Muscle layer of colon (tissue), 2 donors: Measurements from ENCODE around the gene CRIP2.

ENCODE experiments used
- H3K27ac ChIP-seq: one replicate; pipeline ENCODE4 v1.7.0; 2013; ENCODE audit warnings: low read depth, mild to moderate bottlenecking, low read length, moderate library complexity
- H3K27me3 ChIP-seq, 2 donors: one replicate each; pipeline ENCODE4 v1.7.0; 2013; ENCODE audit warnings: low read length in 2 of 2, mild to moderate bottlenecking in 2 of 2; ENCODE audit not compliant: insufficient read depth in 2 of 2, control insufficient read depth in 1 of 2
- H3K36me3 ChIP-seq: one replicate; pipeline ENCODE4 v1.7.0; 2013; ENCODE audit warnings: mild to moderate bottlenecking, low read length; ENCODE audit not compliant: insufficient read depth
- H3K4me1 ChIP-seq: one replicate; pipeline ENCODE4 v1.7.0; 2013; ENCODE audit warnings: mild to moderate bottlenecking, low read length; ENCODE audit not compliant: insufficient read depth
- H3K4me3 ChIP-seq, 2 donors: one replicate each; pipeline ENCODE4 v1.7.0; 2013; ENCODE audit warnings: low read length in 2 of 2, low read depth in 1 of 2, mild to moderate bottlenecking in 1 of 2, moderate library complexity in 1 of 2
- H3K9ac ChIP-seq: one replicate; pipeline ENCODE4 v1.7.0; 2013; ENCODE audit warnings: low read length
- H3K9me3 ChIP-seq: one replicate; pipeline ENCODE4 v1.7.0; 2013; ENCODE audit warnings: mild to moderate bottlenecking, low read length
- donor health status: abdominal sarcoma.
- donor health status: Adenocarcinoma of cecum.

CRIP2 gene

DNA sequence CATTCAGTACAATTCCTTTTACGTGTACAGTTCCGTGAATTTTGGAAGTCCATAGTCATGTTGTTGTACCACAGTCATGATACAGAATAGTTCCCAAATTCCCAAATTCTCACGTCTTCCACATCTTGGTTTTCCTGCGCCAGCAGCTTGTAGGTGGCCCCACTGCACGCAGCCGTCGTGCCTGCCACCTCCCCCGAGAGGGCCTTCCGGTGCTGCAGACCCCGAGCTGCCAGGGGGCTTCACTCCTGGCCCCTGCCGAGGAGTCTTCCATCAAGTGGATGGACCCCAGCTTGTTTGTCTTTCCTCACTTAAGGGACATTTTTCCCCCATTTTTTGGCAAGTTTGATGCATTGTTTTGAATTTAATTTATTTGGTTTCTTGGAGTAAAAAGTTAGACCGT, 38.2 kb upstream of the CRIP2 start:
- Histone ChIP-seq H3K36me3 (no peaks in the 10 kb centered on the region), H3K27me3 (no peaks in the 10 kb centered on the region), H3K9me3 (no peaks in the 10 kb centered on the region), H3K4me3 (no peak overlapping the region), H3K4me1 (no peaks in the 10 kb centered on the region), H3K9ac (no peak overlapping the region), H3K27ac (no peak overlapping the region)

DNA sequence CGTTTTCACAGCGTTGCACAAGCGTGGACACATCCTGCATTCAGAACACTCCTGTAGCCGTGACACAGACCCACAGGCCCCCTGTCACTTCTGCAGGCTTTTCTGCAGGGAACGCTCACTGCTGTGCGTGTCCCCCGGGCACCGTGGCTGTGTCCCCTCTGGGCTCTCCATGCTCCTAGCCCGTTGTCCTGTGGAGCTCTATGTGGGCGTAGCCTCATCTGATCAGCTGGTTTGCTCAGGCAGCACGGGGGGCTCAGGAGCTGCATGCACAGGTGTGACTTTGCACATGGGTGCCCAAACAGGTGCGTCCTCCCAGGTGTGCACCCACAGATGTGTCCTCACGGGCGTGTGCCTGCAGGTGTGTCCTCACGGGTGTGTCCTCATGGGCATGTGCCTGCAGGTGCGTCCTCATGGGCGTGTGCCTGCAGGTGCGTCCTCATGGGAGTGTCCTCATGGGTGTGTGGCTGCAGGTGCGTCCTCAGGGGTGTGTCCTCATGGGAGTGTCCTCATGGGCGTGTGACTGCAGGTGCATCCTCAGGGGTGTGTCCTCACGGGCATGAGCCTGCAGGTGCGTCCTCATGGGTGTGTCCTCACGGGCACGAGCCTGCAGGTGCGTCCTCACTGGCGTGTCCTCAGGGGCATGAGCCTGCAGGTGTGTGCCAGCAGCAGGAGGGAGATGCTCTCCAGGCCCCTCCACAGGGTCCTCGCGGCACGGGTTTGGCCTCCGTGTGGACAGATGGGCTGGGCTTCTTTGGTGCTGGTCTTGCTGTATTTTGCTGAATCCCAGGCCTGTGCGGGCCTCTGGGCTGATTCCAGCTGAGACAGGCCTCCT, 37.5 kb upstream of the CRIP2 start:
- Histone ChIP-seq H3K36me3 (no peaks in the 10 kb centered on the region), H3K27me3 (no peaks in the 10 kb centered on the region), H3K27ac (no peak overlapping the region), H3K9me3 (no peaks in the 10 kb centered on the region), H3K4me3 (no peak overlapping the region), H3K9ac (no peak overlapping the region), H3K4me1 (no peaks in the 10 kb centered on the region)

DNA sequence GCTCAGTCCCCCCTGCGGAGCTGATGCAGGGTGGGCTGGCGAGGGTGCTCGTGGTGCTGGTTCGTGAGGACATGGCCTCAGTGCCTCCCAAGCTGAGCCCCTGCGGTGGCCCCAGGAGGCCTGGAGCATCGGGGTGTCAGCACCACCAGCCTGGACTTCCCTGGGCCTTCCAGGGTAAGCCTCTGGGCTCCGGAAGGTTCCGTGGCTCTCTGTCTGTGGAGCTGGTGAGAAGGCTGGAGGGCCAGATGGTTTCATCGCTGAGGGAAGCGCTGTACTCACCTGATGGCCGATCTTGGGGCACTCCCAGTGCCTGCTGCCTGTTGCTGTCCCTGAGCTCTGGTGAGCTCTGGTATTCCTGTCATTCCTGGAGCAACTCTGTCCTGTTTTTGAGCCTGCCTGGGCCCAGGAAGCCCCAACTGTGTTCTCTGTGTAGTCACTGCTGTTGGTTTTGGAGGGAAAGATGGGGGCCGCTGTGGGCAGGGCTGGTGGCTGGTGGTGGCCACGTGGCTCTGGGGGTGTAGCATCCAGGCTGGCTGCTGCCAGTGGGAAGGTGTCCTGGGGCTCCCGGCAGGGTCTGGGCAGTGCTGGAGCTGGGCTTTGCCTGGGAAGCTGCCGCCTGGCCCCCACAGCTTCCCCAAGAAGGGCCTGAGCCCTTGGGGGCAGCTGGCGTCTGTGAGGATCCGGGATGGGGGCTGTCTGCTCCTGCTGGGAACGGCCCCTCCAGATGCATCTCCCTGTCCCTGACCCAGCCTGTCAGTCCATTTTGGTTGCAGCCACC, 36.7 kb upstream of the CRIP2 start:
- Histone ChIP-seq H3K9ac (no peak overlapping the region), H3K36me3 (no peaks in the 10 kb centered on the region), H3K27ac (no peak overlapping the region), H3K27me3 (no peaks in the 10 kb centered on the region), H3K9me3 (no peaks in the 10 kb centered on the region), H3K4me1 (no peaks in the 10 kb centered on the region), H3K4me3 (no peak overlapping the region)

DNA sequence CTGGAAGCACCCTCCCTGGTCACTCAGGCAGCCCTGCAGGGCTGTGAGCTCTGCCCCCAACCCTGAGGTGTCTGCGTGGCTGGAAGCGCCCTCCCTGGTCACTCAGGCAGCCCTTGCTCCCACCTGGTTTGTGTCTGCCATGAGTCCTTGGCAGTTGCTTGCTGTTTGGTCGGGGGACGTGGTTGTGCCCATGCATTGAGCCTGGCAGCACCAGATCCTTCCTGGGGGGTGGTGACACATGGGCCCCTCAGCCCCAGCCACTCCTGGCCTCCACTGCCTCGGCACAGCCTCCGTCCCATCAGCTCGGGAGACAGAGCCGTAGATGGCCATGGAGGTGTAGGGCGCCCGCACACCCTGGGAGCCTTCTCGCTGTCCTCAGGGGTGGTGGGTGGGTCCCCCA, 35.4 kb upstream of the CRIP2 start:
- no peaks in the 10 kb centered on the region for H3K4me1 ChIP-seq
- no peaks in the 10 kb centered on the region for H3K36me3 ChIP-seq
- no peaks in the 10 kb centered on the region for H3K9me3 ChIP-seq
- H3K9ac ChIP-seq: no peak overlapping the region
- no peak overlapping the region for H3K4me3 ChIP-seq
- H3K27ac ChIP-seq: no peak overlapping the region
- H3K27me3 ChIP-seq: no peaks in the 10 kb centered on the region

DNA sequence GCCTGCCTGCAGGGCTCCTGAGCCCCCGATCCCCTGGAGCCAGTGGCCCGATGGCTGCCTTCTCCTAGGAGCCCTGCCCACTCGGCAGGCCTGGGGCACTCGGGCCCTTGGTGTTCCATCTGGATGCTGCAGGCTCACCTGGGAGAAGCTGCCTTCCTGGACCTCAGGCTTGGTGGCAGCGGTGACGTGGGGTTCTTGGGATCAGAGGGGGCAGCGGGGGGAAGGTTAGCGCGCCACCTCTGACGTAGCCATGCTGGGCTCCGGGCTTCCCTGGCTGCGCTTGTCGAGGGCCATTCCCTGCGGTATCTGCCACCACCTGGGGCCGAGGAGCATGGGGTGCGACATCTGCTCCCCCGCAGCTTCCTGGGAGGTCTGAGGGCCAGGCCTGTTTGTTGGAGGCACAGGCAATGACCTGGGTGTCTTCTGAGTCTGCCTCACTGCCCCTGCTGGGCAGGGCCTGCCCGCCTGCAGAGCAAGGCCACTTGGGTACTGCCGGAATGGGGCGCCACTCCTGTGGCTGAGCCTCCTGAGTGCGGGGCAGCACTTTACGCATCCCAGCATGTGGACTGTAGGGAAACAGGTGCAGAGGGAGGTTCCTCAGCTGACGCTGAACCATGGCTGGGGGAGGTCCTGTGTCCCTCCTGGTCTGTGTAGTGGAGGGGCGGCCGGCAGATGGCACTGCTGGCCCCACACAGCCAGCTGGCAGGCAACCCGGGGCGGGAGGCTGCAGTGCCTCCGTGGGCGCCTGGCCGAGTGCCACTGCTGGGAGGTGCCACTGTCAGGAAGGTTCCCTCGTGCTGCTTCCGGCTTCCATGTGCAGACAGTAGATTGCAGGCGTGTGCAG, 34.7 kb upstream of the CRIP2 start:
- no peak overlapping the region for H3K4me3 ChIP-seq
- H3K36me3 ChIP-seq: no peaks in the 10 kb centered on the region
- no peaks in the 10 kb centered on the region for H3K9me3 ChIP-seq
- H3K9ac ChIP-seq: no peak overlapping the region
- H3K27ac ChIP-seq: no peak overlapping the region
- H3K27me3 ChIP-seq: no peaks in the 10 kb centered on the region
- H3K4me1 ChIP-seq: no peaks in the 10 kb centered on the region

DNA sequence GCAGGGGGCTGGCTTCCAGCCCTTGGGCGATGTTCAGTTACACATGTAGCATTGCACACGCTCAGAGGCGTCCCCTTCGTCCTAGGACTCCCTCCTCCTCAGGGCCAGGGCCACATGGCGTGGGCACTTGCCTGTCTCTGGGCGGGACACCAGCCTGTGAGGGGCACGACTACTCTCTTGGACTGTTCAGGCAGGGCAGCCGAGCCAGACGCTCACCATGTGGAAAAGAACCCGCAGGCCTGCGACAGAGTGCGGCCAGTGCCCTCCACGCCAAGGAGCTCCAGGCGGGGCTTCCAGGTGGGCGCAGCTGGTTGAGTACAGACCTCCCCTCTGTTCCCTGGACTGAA, 34.1 kb upstream of the CRIP2 start:
- Histone ChIP-seq H3K36me3 (no peaks in the 10 kb centered on the region), H3K9me3 (no peaks in the 10 kb centered on the region), H3K9ac (no peak overlapping the region), H3K27ac (no peak overlapping the region), H3K27me3 (no peaks in the 10 kb centered on the region), H3K4me1 (no peaks in the 10 kb centered on the region), H3K4me3 (no peak overlapping the region)

DNA sequence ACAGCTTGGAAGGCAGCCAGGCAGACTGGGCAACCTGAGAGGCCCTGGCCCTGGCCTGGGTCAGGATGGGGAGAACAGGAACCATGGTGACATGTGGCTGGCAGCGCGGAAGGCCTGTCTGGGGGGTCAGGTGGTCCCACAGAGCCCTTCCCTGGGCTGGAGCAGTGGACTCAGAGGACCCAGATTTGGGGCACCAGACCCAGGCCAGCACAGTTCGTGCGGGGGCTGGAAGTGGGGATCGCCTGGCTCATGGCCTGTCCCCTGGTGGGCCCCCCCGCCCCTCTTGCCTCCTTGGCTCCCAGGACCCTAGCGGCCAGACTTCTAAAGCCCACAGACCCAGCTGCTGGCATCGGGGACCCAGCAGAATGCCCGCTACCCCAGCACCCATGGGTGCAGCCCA, 33.6 kb upstream of the CRIP2 start:
- Histone ChIP-seq H3K27me3 (no peaks in the 10 kb centered on the region), H3K4me3 (no peak overlapping the region), H3K9ac (no peak overlapping the region), H3K4me1 (no peaks in the 10 kb centered on the region), H3K36me3 (no peaks in the 10 kb centered on the region), H3K27ac (no peak overlapping the region), H3K9me3 (no peaks in the 10 kb centered on the region)

DNA sequence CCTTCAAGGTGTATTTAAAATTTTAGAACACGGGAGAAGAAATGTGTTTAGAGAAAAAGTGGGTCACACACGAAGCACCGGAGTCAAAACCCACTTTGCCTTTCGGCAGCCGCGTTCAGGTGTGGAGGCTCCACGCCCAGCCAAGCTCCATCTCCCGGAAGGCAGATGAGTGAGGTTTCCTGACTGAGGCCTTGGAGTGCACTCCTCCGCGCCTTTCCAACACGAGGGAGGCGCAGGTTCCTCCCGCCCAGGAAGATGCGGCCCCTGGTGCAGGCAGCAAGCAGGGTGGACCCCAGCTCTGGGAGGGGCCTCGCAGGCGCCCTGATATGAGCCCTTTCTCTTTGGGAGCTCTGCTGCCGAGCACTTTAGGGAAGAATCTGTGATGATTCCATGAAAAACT, 32.5 kb upstream of the CRIP2 start:
- Histone ChIP-seq H3K9me3 (no peaks in the 10 kb centered on the region), H3K9ac (no peak overlapping the region), H3K4me3 (no peak overlapping the region), H3K27ac (no peak overlapping the region), H3K36me3 (no peaks in the 10 kb centered on the region), H3K27me3 (no peaks in the 10 kb centered on the region), H3K4me1 (no peaks in the 10 kb centered on the region)

DNA sequence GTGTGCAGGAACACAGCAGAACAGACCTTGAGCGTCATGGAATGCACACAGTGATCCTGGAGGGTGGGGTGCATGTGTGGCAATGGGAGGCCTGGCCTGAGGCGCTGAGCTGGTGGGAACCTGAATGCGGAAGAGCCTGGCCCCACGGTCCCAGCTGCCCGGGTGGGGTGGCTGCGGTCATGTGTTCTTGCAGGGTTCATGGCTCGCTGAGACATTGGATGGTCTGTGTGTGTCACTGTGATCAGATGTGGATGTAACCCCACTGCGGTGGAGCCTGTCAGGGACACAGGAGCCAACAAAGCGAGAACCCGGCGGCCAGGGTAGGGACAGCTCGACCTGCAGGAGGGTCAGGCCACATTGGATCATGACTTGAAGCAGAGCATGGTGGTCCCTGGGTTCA, 31.8 kb upstream of the CRIP2 start:
- H3K36me3 ChIP-seq: no peaks in the 10 kb centered on the region
- no peaks in the 10 kb centered on the region for H3K4me1 ChIP-seq
- H3K4me3 ChIP-seq: no peak overlapping the region
- no peaks in the 10 kb centered on the region for H3K27me3 ChIP-seq
- H3K27ac ChIP-seq: no peak overlapping the region
- H3K9ac ChIP-seq: no peak overlapping the region
- no peaks in the 10 kb centered on the region for H3K9me3 ChIP-seq

DNA sequence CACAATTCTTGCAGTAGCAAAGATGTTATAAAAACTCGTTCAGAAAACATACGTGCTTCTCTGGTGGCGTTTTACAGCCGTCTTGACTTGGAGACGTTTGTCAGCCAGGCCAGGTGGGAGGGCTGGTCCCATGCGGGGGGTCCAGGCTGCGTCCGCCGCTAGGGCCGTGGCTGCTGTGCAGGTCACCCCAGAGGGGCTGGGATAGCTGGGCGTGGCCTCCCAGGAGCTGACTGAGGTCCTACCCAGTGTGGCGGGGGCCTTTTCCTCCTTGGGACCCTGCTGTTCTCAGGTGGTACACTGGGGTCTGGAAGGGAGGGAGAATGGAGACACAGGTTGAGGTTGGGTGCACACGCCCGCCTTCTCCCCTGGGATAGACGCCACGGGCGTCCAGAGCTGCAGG, 29.8 kb upstream of the CRIP2 start:
- H3K36me3 ChIP-seq: no peaks in the 10 kb centered on the region
- no peaks in the 10 kb centered on the region for H3K27me3 ChIP-seq
- H3K4me3 ChIP-seq: no peak overlapping the region
- H3K9me3 ChIP-seq: no peaks in the 10 kb centered on the region
- H3K9ac ChIP-seq: no peak overlapping the region
- H3K4me1 ChIP-seq: no peaks in the 10 kb centered on the region
- no peak overlapping the region for H3K27ac ChIP-seq

DNA sequence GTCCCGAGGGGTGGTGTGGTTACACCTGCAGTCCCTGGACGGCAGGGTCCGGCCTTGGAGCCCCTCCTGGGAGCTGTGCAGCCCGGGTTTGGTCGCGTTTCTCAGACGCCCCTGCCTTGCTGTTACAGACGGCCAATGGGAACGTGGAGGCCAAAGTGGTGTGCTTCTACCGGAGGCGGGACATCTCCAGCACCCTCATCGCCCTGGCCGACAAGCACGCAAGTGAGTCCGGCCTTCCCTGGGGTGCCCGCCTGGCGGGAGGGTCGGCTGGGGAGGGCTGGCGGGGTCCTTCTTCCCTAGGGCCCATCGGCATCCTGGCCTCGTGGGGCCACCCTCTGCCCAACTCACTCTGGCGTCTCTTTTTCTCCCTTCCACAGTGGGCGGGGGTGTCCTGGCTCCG, 29.3 kb upstream of the CRIP2 start:
- Histone ChIP-seq H3K4me3 (no peak overlapping the region), H3K9me3 (no peaks in the 10 kb centered on the region), H3K36me3 (peaks cover 3% of the 10 kb centered on the region), H3K9ac (no peak overlapping the region), H3K27me3 (no peaks in the 10 kb centered on the region), H3K27ac (no peak overlapping the region), H3K4me1 (no peaks in the 10 kb centered on the region)
